ENCODE data around the gene ASRGL1. TPM values are rescaled to one million over a fixed set of nuclear protein-coding genes. Genes with fewer than 3 reads are reported as not detected.
"Not testable (repeated sequence)": the region's sequence is repeated elsewhere in the genome, so short reads cannot be mapped to it uniquely, and the experiment has no call there.

Gene ASRGL1
- total RNA-seq, 6 experiments from 2014 or later = 0.36 to 0.55 (median 0.49) TPM

DNA sequence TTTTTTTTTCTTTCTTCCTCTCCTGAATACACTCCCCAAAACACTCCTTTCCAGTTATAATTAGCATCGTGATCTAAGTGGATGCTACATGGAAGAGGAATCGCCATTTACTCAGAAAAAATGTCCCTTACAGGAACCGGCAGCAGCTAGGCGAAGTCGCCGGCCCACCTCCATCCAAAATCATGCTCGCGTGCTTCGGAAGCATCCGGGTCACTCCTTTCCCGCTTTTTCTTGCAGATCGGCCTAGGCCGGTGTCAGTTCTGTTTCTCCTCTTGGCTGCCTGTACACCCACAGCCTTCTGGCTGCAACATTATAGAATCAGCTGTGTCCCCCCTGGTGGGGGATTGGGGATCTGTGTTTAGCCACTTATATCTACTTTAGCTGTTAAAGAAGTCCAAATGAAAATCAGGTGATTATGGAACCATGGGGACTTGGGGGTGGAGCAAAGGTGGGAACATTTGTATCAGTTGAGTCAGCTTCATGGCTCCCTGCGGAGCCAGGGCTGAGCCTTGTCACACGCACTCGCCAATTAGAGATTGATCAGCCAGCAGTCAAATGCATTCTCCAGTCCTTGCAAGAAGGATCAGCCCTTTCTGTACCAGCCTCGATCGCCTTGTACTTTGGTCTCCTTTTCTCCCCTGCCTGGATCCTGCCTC is 36.3 kb downstream of the ASRGL1 start:
- peaks cover 5% of the 10 kb centered on the region; the same call in 1 of the 2 replicates for H3K4me1 Mint-ChIP-seq (ENCODE audit: low read depth)
- peaks cover 20% of the 10 kb centered on the region for H3K27me3 Mint-ChIP-seq (ENCODE audit: insufficient read depth)
- H3K36me3 Mint-ChIP-seq (ENCODE audit: low read depth) = no peaks in the 10 kb centered on the region
- no peak overlapping the region for H3K27ac Mint-ChIP-seq
- H3K9me3 Mint-ChIP-seq = peaks cover 6% of the 10 kb centered on the region; the same call in 1 of the 2 replicates
- peak overlapping the region; percentile 20; the same call in 1 of the 2 replicates for H3K4me3 Mint-ChIP-seq
- DNase-seq = no peak
- TF ChIP-seq, protein P1, sequence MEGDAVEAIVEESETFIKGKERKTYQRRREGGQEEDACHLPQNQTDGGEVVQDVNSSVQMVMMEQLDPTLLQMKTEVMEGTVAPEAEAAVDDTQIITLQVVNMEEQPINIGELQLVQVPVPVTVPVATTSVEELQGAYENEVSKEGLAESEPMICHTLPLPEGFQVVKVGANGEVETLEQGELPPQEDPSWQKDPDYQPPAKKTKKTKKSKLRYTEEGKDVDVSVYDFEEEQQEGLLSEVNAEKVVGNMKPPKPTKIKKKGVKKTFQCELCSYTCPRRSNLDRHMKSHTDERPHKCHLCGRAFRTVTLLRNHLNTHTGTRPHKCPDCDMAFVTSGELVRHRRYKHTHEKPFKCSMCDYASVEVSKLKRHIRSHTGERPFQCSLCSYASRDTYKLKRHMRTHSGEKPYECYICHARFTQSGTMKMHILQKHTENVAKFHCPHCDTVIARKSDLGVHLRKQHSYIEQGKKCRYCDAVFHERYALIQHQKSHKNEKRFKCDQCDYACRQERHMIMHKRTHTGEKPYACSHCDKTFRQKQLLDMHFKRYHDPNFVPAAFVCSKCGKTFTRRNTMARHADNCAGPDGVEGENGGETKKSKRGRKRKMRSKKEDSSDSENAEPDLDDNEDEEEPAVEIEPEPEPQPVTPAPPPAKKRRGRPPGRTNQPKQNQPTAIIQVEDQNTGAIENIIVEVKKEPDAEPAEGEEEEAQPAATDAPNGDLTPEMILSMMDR (IDR thresholded peaks at IDR 0.05) = no peak

GRCh38 chr11:62374801-62375200 is 37.6 kb downstream of the ASRGL1 start:
- H3K36me3 Mint-ChIP-seq (ENCODE audit: low read depth) = no peaks in the 10 kb centered on the region
- H3K27me3 Mint-ChIP-seq (ENCODE audit: insufficient read depth) = peaks cover 21% of the 10 kb centered on the region
- no peak overlapping the region for H3K4me3 Mint-ChIP-seq
- H3K9me3 Mint-ChIP-seq = no peaks in the 10 kb centered on the region
- H3K27ac Mint-ChIP-seq = no peak overlapping the region
- H3K4me1 Mint-ChIP-seq (ENCODE audit: low read depth) = peaks cover 5% of the 10 kb centered on the region; the same call in 1 of the 2 replicates
- DNase-seq = no peak
- TF ChIP-seq, protein P1 (IDR thresholded peaks at IDR 0.05) = no peak

GRCh38 chr11:62378459-62379063 is 41.3 kb downstream of the ASRGL1 start:
- not testable (repeated sequence) for H3K27ac Mint-ChIP-seq; H3K4me3 Mint-ChIP-seq; H3K9me3 Mint-ChIP-seq; H3K36me3 Mint-ChIP-seq (ENCODE audit: low read depth)
- DNase-seq = peak; percentile 42
- H3K4me1 Mint-ChIP-seq (ENCODE audit: low read depth) = peaks cover 13% of the 10 kb centered on the region; the same call in 1 of the 2 replicates
- H3K27me3 Mint-ChIP-seq (ENCODE audit: insufficient read depth) = peaks cover 15% of the 10 kb centered on the region
- TF ChIP-seq, protein P1 (IDR thresholded peaks at IDR 0.05) = peak; percentile 78

DNA sequence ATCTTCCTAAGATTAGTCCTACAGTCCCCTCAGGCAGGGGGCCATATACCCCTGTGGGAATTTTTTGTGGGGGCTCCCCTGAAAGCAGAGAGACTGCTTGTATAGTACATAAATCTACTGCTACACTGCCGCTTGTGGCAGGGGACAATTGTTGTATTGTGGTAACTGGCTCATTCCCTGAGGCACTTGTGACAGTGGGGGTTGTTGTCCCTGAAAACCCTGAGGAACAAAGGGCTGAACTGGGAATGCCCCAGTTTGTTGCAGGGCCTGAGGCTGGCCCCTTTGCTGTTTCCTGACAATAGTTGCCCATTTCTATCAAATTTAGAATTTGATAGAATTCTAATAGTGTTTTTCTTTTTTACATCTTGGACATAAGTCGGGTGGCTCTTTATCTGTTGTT is 42.3 kb downstream of the ASRGL1 start:
- H3K27ac Mint-ChIP-seq, H3K9me3 Mint-ChIP-seq: not testable (repeated sequence)
- peaks cover 13% of the 10 kb centered on the region for H3K27me3 Mint-ChIP-seq (ENCODE audit: insufficient read depth)

GRCh38 chr11:62380821-62381245 is 43.6 kb downstream of the ASRGL1 start:
- not testable (repeated sequence) for H3K36me3 Mint-ChIP-seq (ENCODE audit: low read depth); H3K27ac Mint-ChIP-seq; H3K9me3 Mint-ChIP-seq
- Mint-ChIP-seq H3K4me3 (peak overlapping the region; percentile 61; the same call in 1 of the 2 replicates), H3K4me1 (ENCODE audit: low read depth) (peaks cover 13% of the 10 kb centered on the region; the same call in 1 of the 2 replicates), H3K27me3 (ENCODE audit: insufficient read depth) (peaks cover 12% of the 10 kb centered on the region)
- DNase-seq = peak; percentile 63
- TF ChIP-seq, protein P1 (IDR thresholded peaks at IDR 0.05) = peak; percentile 95

More for the DNA sequence above, 42.3 kb downstream of the ASRGL1 start:
- H3K4me3 Mint-ChIP-seq; DNase-seq; H3K36me3 Mint-ChIP-seq (ENCODE audit: low read depth): not testable (repeated sequence)
- peaks cover 13% of the 10 kb centered on the region; the same call in 1 of the 2 replicates for H3K4me1 Mint-ChIP-seq (ENCODE audit: low read depth)

DNA sequence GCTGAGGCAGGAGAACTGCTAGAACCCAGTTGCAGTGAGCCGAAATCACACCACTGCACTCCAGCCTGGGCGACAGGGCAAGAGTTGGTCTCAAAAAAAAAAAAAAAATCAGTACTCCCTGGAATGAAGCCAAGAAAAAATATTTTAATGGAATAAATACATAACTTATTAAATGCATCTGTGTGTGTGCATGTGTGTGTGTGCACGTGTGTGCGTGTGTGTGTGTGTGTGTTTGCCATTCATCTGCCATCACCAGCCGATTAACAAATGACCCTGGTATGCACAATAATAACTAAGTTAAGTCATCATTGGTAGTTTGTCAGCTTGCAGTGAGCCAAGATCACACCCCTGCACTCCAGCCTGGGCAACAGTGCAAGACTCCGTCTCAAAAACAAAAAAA is 46.6 kb downstream of the ASRGL1 start:
- H3K27me3 Mint-ChIP-seq (ENCODE audit: insufficient read depth) = peaks cover 17% of the 10 kb centered on the region
- no peak overlapping the region for H3K27ac Mint-ChIP-seq
- TF ChIP-seq, protein P1 (IDR thresholded peaks at IDR 0.05) = no peak
- peaks cover 13% of the 10 kb centered on the region; the same call in 1 of the 2 replicates for H3K4me1 Mint-ChIP-seq (ENCODE audit: low read depth)
- H3K4me3 Mint-ChIP-seq = no peak overlapping the region
- H3K9me3 Mint-ChIP-seq = no peaks in the 10 kb centered on the region
- DNase-seq = no peak
- no peaks in the 10 kb centered on the region for H3K36me3 Mint-ChIP-seq (ENCODE audit: low read depth)

- peaks cover 24% of the 10 kb centered on the region for H3K27me3 Mint-ChIP-seq (ENCODE audit: insufficient read depth)
- H3K36me3 Mint-ChIP-seq (ENCODE audit: low read depth); H3K27ac Mint-ChIP-seq; DNase-seq; H3K4me1 Mint-ChIP-seq (ENCODE audit: low read depth); H3K9me3 Mint-ChIP-seq; H3K4me3 Mint-ChIP-seq: not testable (repeated sequence)
Measured at GRCh38 chr11:62386083-62386482, 48.8 kb downstream of the ASRGL1 start.
